ENCODE data around the gene PSMD7. TPM values are rescaled to one million over a fixed set of nuclear protein-coding genes. Genes with fewer than 3 reads are reported as not detected.

The PSMD7 gene
- total RNA-seq, 2 donors from 2014 or later, result 128 to 137 TPM

- Mint-ChIP-seq H3K4me1 (no peaks in the 10 kb centered on the region), H3K36me3 (ENCODE audit: low read depth) (no peaks in the 10 kb centered on the region), H3K9me3 (no peaks in the 10 kb centered on the region), H3K4me3 (no peak overlapping the region), H3K27ac (no peak overlapping the region), H3K27me3 (ENCODE audit: insufficient read depth) (no peaks in the 10 kb centered on the region)
- no peaks in the 10 kb centered on the region for H3K4me1 ChIP-seq (ENCODE audit: control insufficient read depth, insufficient read depth, low read length)
- no peak overlapping the region for H3K27ac ChIP-seq (ENCODE audit: low read depth, low read length)
- WGBS, 2 experiments (ENCODE audit: insufficient coverage in 1 of 2, insufficient read length in 1 of 2), result 85 to 100% methylated on average over 1 to 3 of the region's 3 CpGs
- no peak for TF ChIP-seq CTCF (conservative IDR thresholded peaks at IDR 0.05)
- no peaks in the 10 kb centered on the region for H3K36me3 ChIP-seq (ENCODE audit: control insufficient read depth, insufficient read depth, low read length)
- no peak for DNase-seq
- no peak overlapping the region for H3K4me3 ChIP-seq (ENCODE audit: low read length)
- no peaks in the 10 kb centered on the region for H3K9me3 ChIP-seq (ENCODE audit: control insufficient read depth, low read length)
- H3K27me3 ChIP-seq (ENCODE audit: control insufficient read depth, insufficient read depth, low read length, poor library complexity, severe bottlenecking), result no peaks in the 10 kb centered on the region
- H3K9ac ChIP-seq (ENCODE audit: extremely low read depth, low read length, poor library complexity, severe bottlenecking), result no peak overlapping the region
Observed at GRCh38 chr16:74252329-74252728, 44.3 kb upstream of the PSMD7 start.

- TF ChIP-seq CTCF (conservative IDR thresholded peaks at IDR 0.05), result no peak
- Histone ChIP-seq H3K27ac (ENCODE audit: low read depth, low read length) (no peak overlapping the region), H3K4me3 (ENCODE audit: low read length) (no peak overlapping the region), H3K9me3 (ENCODE audit: control insufficient read depth, low read length) (no peaks in the 10 kb centered on the region), H3K27me3 (ENCODE audit: control insufficient read depth, insufficient read depth, low read length, poor library complexity, severe bottlenecking) (no peaks in the 10 kb centered on the region), H3K4me1 (ENCODE audit: control insufficient read depth, insufficient read depth, low read length) (no peaks in the 10 kb centered on the region), H3K9ac (ENCODE audit: extremely low read depth, low read length, poor library complexity, severe bottlenecking) (no peak overlapping the region), H3K36me3 (ENCODE audit: control insufficient read depth, insufficient read depth, low read length) (no peaks in the 10 kb centered on the region)
- no peak for DNase-seq
- no peak overlapping the region for H3K27ac Mint-ChIP-seq
- no peaks in the 10 kb centered on the region for H3K9me3 Mint-ChIP-seq
- no peak overlapping the region for H3K4me3 Mint-ChIP-seq
- no peaks in the 10 kb centered on the region for H3K4me1 Mint-ChIP-seq
- WGBS, 2 experiments (ENCODE audit: insufficient coverage in 1 of 2, insufficient read length in 1 of 2), result 64 to 83% methylated on average over 2 to 5 of the region's 6 CpGs
- no peaks in the 10 kb centered on the region for H3K36me3 Mint-ChIP-seq (ENCODE audit: low read depth)
- no peaks in the 10 kb centered on the region for H3K27me3 Mint-ChIP-seq (ENCODE audit: insufficient read depth)
Observed at GRCh38 chr16:74253161-74253938, 43.3 kb upstream of the PSMD7 start.

- no peak for TF ChIP-seq CTCF (conservative IDR thresholded peaks at IDR 0.05)
- Mint-ChIP-seq H3K36me3 (ENCODE audit: low read depth) (no peaks in the 10 kb centered on the region), H3K9me3 (no peaks in the 10 kb centered on the region), H3K27ac (no peak overlapping the region), H3K4me1 (no peaks in the 10 kb centered on the region), H3K4me3 (no peak overlapping the region), H3K27me3 (ENCODE audit: insufficient read depth) (no peaks in the 10 kb centered on the region)
- H3K36me3 ChIP-seq (ENCODE audit: control insufficient read depth, insufficient read depth, low read length), result no peaks in the 10 kb centered on the region
- H3K27ac ChIP-seq (ENCODE audit: low read depth, low read length), result no peak overlapping the region
- WGBS, 2 experiments (ENCODE audit: insufficient coverage in 1 of 2, insufficient read length in 1 of 2), result 90 to 94% methylated on average over 5 to 7 of the region's 7 CpGs
- H3K9me3 ChIP-seq (ENCODE audit: control insufficient read depth, low read length), result no peaks in the 10 kb centered on the region
- no peaks in the 10 kb centered on the region for H3K27me3 ChIP-seq (ENCODE audit: control insufficient read depth, insufficient read depth, low read length, poor library complexity, severe bottlenecking)
- DNase-seq, result no peak
- H3K4me1 ChIP-seq (ENCODE audit: control insufficient read depth, insufficient read depth, low read length), result no peaks in the 10 kb centered on the region
- no peak overlapping the region for H3K9ac ChIP-seq (ENCODE audit: extremely low read depth, low read length, poor library complexity, severe bottlenecking)
- H3K4me3 ChIP-seq (ENCODE audit: low read length), result no peak overlapping the region
Observed at GRCh38 chr16:74257061-74257460, 39.6 kb upstream of the PSMD7 start.
